Lower leg skin (tissue), 3 donors: ENCODE data around the gene AP1S1.
A peak's percentile ranks its signal among the peaks of the same experiment; 100 is the strongest.

Experiments
- CTCF ChIP-seq, 3 donors: fragments of 450-650 bp; IDR thresholded peaks; one replicate each; pipeline ENCODE4 v1.5.1; 2016; ENCODE audit warnings: antibody characterized with exemption in 3 of 3, mild to moderate bottlenecking in 3 of 3, moderate library complexity in 2 of 3
- POLR2A ChIP-seq, 2 donors: fragments of 450-650 bp; IDR thresholded peaks; one replicate each; pipeline ENCODE4 v1.6.1; 2016 to 2017; ENCODE audit warnings: antibody characterized with exemption in 2 of 2, mild to moderate bottlenecking in 1 of 2, moderate library complexity in 1 of 2

- peak in 1 of 3 donors; percentile 89 for TF ChIP-seq CTCF (IDR thresholded peaks at IDR 0.05)
- no peak for TF ChIP-seq POLR2A (IDR thresholded peaks at IDR 0.05)
Observed at GRCh38 chr7:101138213-101138870, 15.9 kb upstream of the AP1S1 start.
